GM12865 (cell line): ENCODE data around the gene YDJC.

Source experiments
- DNase-seq: peaks from one replicate; pipeline ENCODE4 v3.0.0; 2010; ENCODE audit warnings: low read depth
- H3K4me3 ChIP-seq: 2 replicates; pipeline ENCODE4 v1.5.1; 2011; ENCODE audit warnings: mild to moderate bottlenecking, low read depth, low read length, control low read depth
- CTCF ChIP-seq: IDR thresholded peaks from 2 replicates; pipeline ENCODE4 v1.5.1; 2011; ENCODE audit warnings: low read length, control low read depth, low read depth, inconsistent platforms; ENCODE audit not compliant: insufficient read depth; ENCODE audit errors: missing control alignments

Gene YDJC

GRCh38 chr22:21635771-21636510, 6.1 kb upstream of the YDJC start:
- no peak overlapping the region for H3K4me3 ChIP-seq
- TF ChIP-seq CTCF: no peak
- no peak for DNase-seq

DNA sequence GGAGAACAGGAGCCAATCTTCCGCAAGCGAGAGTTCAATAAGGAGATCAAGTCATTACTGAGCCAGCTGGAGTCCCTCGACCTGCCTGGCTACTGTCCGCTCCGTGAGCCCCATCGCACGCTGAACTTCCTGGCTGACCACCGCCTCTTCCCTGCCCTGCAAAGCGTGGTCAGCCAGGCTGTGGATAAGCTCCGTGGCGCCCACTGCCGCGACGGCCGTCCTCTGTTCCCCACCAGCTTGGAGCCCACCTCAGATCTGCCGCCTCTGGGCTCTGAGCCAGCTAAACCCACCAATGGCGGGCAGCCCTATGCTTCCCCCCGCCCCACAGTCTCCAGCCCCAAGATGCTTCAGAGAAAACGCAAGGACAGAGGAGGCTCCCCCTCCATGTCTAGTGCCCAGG, 5.0 kb upstream of the YDJC start:
- no peak for TF ChIP-seq CTCF
- no peak for DNase-seq

DNA sequence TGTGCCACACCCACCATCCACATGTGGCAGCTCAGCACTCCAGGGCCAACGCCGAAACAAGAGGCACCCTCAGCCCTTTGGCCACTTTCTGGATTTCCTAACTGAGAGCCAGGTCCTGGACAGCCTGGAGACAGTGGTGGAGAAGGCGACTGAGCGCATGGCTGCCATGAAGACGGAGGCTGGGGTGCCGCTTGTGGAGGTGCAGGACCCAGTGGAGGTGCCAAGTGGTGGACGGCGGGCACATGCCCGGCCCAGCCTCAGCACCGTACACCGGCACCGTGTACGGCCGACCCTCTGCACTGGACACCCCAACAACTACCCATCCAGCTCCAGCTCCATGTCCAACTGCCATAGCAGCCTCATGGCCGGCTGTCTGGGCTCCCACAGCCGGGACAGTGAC, 4.3 kb upstream of the YDJC start:
- DNase-seq: no peak
- no peak overlapping the region for H3K4me3 ChIP-seq
- no peak for TF ChIP-seq CTCF

More for the DNA sequence above, 5.0 kb upstream of the YDJC start:
- H3K4me3 ChIP-seq: no peak overlapping the region

GRCh38 chr22:21633481-21633880, 3.7 kb upstream of the YDJC start:
- TF ChIP-seq CTCF: no peak
- no peak for DNase-seq
- no peak overlapping the region for H3K4me3 ChIP-seq

- DNase-seq: no peak
- no peak overlapping the region for H3K4me3 ChIP-seq
- TF ChIP-seq CTCF: no peak
Observed at GRCh38 chr22:21632931-21633330, 3.1 kb upstream of the YDJC start.

- no peak within 1 kb of the TSS for H3K4me3 ChIP-seq
- DNase-seq: peak; percentile 54
- TF ChIP-seq CTCF: no peak
Observed at GRCh38 chr22:21632237-21632895, 2.5 kb upstream of the YDJC start, which contains the start of gene CCDC116. CCDC116 (plus strand) TSS chr22:21632760; CDS start chr22:21633182, 422 bp downstream.
